Measurements from ENCODE around the gene ANP32B.
"Not testable (repeated sequence)": the region's sequence is repeated elsewhere in the genome, so short reads cannot be mapped to it uniquely, and the experiment has no call there.

ANP32B gene

DNA sequence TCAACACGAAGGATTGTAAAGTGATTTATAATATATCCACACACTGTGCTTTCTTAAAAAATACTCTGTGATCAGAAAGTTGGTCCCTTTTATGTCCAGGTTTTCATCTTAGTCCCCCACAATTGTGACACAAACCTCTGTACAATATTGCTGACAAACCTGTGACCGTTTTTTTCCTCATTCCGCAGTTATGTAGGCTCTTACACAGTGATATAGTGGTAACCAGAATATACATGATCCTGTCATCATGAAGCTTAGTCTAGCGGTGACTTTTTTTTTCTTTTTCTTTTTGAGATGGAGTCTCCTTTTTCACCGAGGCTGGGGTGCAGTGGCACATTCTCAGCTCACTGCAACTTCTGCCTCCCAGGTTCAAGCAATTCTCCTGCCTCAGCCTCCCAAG lies 8.7 kb downstream of the ANP32B start:
- DNase-seq (ENCODE audit: low spot score) (no peak), FAIRE-seq (no peak)

DNA sequence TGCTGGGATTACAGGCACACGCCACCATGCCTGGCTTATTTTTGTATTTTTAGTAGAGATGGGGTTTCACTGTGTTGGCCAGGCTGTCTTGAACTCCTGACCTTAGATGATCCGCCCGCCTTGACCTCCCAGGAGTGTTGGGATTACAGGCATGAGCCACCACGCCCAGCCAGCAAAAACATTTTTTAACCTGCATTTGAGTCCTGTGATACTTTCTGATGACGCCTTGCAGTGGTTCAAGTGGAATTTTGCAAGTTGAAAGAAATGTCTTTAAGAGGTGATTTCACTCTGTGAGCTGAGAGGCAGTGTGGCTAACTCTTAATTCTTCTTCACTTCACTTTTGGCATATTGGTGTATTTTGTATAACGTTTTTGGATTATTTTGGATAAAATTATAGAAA lies 9.1 kb downstream of the ANP32B start:
- FAIRE-seq: no peak
- DNase-seq (ENCODE audit: low spot score): no peak

DNA sequence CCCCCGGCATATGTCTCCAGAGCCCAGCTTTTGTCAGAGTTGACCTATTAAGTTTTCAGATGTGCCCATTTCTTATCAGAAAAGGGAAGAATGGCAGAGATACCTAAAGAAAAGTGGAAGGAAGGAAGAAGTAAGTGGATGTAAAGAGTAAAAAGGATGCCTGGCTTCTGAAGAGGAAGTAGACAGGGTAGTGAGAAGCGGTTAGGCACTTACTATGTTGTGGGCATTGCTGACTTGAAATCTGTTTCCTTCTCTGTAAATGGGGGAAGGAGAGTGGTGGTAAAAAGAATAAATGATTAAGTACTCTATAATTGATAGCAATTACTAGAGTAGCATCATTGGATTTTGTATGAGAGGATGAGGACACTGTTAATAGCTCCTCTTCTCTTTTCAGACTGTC lies 9.9 kb downstream of the ANP32B start:
- FAIRE-seq: no peak

DNA sequence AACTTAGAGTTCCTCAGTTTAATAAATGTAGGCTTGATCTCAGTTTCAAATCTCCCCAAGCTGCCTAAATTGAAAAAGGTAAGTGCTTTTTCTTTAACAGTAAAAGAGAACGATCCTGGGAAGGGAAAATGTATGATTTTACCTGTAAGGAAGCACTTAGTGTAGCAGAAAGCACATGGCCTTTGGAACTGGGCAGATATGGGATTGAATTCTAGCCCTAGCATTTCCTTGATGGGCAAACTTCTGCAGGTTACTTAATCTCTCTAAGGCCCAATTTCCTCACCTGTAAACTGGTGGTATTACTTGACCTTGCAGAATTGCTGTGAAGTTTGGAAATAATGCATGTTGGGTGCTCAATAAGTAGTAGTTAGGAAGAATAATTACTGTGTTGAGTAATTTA lies 11.6 kb downstream of the ANP32B start:
- FAIRE-seq: no peak
- no peak for DNase-seq (ENCODE audit: low spot score)

More for the DNA sequence above, 9.9 kb downstream of the ANP32B start:
- no peak for DNase-seq (ENCODE audit: low spot score)

DNA sequence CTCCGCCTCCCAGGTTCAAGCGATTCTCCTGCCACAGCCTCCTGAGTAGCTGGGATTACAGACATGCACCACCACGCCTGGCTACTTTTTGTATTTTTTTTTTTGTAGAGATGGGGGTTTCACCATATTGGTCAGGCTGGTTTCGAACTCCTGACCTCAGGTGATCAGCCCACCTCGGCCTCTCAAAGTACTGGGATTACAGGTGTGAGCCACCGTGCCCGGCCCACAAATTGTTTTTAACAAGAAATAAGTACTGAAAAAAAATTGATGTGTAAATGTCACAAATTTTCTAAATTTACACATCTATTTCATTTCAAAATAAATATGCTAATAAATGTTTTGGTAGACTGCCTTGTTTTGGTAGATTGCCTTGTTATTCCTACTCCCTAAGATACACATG lies 13.5 kb downstream of the ANP32B start:
- not testable (repeated sequence) for DNase-seq (ENCODE audit: low spot score); FAIRE-seq

DNA sequence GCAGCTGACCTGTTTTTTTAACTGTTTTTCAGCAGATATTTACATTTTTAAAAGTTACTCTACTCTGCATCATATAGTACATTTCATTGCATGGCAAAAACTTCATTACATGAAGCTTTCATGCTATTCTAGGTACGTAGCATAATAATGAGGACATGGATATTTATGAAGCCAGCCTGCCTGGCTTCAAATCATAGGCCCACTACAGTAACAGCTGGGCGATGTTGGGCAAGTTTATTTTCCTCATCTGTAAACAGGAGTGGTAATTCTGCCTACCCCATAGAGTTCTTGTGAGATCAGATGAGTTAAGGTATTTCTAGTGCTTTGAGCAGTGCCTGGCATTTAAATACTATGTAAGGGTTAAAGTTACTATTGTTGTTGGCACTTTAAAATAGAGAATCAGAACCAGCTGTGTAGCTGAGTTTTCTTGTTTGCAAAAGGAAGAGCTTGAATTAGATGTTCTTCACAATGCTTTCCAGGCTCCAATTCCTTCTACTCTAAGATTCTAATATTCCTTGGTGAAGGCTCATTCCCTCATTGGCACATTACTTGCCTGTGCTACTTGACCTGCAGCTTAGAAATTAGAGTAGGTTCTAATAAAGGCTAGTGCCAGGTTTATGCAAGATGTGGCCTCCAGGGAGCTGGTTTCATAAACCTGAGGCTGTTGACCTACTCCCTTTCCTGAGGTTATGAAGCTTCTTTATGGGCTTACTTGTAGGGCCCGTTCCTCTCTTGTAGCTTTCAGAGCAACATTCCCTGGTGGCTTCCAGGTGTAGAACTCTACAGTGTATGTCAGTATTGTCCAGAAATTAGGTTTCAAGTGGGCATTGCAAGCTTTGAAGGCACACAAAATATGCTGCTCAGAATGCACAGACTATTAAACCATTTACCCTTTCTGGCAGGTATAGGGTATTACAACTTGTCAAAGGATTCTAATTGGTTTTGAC lies 14.5 kb downstream of the ANP32B start:
- DNase-seq (ENCODE audit: low spot score) (no peak), FAIRE-seq (no peak)

DNA sequence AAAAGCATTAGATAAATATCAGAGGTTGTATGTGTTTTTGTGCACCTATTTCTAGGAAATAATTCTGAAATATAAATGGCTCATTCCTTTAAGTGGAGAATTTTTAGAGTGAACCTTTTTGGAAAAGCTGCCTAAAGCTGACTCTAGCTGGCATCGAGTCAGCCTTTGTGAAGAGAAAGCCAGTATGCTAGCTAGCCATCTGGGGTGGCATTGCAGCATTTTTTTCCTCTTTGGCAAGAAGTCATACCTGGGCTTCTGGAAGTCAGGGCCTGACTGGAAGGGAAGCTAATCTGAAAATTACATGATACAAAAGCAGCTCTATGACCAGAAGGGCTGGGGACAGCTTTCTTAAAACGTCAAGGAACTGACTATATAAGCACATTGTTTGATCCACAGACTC lies 19.7 kb downstream of the ANP32B start:
- DNase-seq (ENCODE audit: low spot score) (no peak), FAIRE-seq (no peak)

DNA sequence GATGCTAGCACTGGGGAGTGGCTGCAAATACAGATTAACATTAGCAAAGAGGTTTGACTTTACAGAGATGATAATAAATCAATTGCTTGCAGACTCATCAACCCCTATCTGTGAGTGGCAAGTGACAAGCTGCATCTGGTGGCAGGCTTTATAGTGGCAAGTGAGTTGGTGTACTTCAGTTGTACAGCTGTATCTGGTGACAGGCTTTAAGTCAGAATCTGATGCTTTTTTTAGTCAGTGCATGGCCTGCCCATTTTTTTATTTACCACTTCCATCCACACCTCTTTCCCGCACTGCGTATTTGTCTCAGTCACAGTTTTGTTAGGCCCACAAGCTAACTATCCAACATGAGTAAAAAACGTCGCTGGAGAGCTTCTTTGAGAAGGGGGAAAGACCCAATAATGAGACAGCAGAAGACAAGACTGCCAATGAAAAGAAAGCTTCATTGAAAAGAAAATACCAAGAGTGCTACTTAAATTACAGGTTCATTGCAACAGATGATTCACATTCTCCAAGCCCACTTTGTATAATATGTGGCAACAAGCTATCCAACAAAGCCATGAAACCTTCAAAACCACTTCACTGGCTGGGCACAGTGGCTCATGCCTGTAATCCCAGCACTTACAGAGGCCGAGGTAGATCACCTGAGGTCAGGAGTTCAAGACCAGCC lies 23.1 kb downstream of the ANP32B start:
- FAIRE-seq: no peak
- no peak for DNase-seq (ENCODE audit: low spot score)

DNA sequence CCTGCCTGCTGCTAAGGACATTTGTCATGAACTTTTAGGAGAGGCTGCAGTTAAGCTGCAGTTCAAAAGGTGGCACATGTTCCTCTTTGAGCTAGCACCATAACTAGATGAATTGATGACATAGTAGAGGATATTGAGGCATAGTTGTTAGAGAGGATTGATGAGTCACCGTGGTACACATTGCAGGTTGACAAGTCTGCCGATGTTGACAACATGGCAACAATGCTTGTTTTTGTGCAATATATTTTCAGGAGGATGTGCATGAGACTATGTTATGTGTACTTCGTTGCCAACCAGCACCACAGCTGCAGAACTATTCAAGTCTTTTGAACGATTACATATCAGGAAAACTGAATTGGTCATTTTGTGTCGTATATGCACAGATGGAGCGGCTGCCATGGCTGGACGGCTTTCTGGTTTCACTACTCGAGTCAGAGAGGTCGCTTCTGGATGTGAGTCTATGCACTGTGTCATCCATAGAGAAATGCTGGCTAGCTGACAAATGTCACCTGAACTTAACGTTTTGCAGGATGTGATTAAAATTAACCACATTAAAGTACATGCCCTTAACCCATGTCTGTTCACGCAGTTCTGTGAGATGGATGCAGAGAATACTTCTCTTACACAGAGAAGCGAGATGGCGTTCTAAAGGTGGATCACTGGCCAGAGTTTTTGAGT lies 24.2 kb downstream of the ANP32B start:
- DNase-seq (ENCODE audit: low spot score) (no peak), FAIRE-seq (no peak)

DNA sequence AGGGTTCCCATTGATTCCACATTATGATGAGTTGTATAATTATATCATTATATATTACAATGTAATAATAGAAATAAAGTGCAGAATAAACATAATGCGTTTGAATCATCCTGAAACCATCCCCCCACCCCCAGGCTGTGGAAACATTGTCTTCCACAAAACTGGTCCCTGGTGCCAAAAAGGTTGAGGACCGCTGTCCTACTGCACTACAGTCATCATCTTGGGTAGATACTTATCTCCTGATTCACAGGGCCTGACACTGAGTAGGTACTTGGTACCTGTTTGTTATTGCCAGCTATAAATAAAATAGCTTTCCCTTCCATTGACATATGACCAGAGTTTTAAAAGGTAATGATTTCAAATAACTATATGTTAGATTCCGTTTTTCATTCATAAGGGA lies 25.6 kb downstream of the ANP32B start:
- DNase-seq (ENCODE audit: low spot score): no peak
- FAIRE-seq: no peak

DNA sequence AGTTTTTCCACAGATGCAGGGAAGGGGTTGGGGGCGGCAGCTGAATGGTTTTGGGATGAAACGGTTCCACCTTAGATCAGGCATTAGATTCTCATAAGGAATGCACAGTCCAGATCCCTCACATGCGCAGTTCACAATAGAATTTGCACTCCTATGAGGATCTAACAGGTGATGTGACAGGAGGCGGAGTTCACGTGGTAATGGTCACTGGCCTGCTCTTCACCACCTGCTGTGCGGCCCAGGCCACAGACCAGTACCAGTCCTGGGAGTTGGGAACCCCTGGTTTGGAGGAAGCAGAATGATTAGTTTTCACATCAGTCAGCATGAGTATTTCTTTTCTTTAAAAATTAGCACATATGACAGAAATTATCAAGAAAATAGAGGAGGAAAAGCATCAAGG lies 26.3 kb downstream of the ANP32B start:
- FAIRE-seq (no peak), DNase-seq (ENCODE audit: low spot score) (no peak)

DNA sequence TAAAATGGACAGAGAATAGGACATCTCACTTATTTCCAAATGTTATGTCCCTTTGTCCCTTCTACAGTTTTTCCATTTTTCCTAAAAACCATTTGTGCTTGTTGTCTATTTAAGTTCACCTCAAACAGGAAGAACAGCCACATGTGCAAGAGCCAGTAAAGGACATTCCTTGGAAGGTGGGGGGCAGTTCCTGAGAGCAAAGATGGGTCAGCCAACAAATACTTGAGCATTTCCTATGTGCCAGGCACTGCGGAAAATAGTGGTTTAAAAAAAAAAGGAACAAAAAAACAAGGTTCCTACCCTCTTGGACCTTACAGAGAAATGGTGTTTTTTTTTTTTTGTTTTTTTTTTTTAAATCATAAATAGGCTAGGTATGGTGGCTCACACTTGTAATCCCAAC lies 26.8 kb downstream of the ANP32B start:
- no peak for FAIRE-seq
- DNase-seq (ENCODE audit: low spot score): no peak

DNA sequence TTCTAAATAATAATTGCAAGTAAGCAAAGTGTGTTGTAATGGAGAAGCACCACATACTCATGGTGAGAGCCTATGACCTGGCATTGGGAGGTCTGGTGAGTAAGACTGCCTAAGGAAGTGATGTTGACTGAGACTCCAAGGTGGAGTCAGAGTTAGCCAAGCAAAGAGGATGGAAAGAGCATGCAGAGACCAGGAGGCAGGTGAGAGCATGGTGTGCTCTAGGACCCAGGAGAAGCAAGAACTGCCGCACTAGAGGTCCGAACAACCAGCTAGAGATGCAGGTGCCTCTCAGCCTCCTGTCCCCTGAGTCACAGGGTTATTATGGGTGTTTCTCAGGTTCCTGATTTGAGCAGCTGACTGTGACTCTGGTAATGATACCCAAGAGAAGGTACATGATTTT lies 27.3 kb downstream of the ANP32B start:
- DNase-seq (ENCODE audit: low spot score): peak; percentile 15
- no peak for FAIRE-seq

DNA sequence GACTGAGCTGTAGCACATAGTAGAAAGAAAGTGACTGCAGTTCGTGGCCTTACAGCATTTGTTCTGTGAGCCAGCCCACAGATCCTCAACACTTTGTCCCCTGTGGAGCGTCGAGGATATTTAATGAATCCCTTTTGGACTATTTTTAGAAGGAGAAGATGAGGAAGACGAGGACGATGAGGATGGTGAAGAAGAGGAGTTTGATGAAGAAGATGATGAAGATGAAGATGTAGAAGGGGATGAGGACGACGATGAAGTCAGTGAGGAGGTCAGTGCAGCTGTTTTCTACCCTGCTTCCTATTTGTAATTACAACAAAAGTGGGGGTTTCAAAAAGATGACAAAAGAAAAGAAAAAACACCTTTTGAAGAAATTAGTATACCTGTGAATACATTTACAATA lies 28.0 kb downstream of the ANP32B start:
- FAIRE-seq: no peak
- DNase-seq (ENCODE audit: low spot score): no peak

DNA sequence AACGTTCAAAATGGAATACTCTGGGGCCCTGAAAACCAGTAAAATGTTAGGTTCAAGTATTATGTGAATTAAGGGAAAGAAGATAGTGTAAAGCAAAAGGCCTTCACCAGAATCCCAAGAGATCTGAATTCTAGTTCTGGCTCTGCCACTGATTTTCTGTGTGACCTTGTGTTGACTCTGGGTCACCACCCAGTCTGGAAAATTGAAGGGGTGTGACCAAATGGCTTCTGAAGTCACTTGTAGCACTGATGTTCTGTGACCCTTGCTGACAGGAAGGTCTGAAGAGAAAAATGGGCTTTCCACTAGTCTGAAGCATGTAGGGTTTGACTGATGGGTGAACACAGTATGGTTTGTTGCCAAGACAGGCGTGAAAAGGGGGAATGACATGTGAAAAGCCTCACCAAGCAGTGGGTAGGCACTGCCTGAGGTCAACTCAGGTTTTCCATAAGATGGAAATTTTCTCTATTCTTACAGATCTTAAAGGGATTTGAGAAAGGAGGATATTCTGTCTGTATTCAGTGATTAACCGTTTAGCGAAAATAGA lies 33.1 kb downstream of the ANP32B start:
- DNase-seq (ENCODE audit: low spot score) (no peak), FAIRE-seq (no peak)

DNA sequence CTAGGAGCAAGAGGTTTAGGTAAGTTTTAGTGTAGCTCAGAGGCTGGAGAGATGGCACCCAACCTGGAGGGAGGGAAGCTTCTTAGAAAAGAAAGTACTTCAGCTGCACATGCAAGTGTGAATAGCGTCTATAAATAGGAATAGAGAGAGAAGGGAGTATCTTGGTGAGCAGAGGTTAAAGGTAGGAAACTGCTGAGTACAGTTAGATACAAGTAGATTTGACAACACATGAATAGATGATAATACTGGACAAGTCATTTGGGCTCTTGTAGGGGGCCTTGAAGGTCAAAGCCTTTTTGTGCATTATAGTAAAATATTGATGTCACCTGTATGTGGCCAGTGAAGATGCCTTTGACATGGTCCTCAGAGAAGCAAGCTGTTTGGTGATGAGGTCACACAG lies 34.2 kb downstream of the ANP32B start:
- FAIRE-seq (no peak), DNase-seq (ENCODE audit: low spot score) (no peak)

DNA sequence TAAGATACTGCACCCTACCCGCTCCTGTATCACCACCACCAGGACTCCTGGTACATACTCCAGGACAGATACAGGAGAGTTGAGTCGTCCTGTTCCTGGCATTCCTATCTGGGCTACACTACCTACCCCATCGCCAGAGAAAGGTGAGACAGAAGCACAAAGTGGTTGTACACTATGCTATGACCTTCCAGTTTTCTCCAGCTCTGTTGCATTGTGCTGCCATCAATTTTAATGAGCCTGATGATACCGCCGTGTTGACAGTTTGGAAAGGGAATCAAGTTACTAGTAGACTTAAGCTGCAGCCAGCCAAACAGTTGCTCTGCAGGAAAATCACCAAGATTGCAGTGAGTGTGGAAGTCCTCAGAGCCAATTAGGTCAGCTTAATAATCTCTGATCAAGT lies 35.2 kb downstream of the ANP32B start:
- no peak for FAIRE-seq
- DNase-seq (ENCODE audit: low spot score): no peak

DNA sequence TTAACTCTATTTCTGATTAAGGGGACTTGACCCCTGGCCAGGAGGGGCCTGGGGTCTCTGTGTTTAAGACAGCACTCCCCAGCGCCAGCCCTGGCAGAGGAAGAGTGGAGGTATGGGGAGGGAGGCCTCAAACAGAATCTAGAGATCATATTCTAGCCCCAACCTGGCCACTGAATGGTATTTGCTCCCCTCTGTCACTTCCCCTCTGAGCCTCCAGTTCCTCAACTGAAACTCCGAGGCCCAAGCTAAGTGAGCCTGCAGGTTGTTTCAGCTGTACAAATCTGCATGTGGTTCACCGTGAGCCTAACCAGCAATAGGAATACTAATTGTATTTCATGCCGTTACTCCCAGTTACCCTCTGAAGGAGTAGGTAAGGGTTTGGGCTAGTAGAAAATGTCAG lies 36.0 kb downstream of the ANP32B start:
- no peak for DNase-seq (ENCODE audit: low spot score)
- no peak for FAIRE-seq

DNA sequence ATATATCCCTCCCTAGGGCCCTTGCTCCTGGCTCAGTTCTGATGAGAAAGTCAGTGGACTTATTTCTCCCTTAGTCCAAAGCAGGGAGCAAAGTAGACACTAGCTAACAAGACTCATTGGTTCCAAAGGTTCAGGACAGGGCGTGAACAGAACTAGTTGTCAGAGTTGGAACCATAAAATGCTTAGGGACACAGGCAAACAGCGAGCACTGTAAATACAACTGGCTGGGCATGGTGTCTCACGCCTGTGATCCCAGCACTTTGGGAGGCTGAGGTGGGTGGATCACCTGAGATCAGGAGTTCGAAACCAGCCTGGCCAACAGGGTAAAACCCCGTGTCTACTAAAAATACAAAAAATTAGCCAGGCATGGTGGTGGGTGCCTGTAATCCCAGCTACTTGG lies 36.7 kb downstream of the ANP32B start:
- FAIRE-seq; DNase-seq (ENCODE audit: low spot score): not testable (repeated sequence)

DNA sequence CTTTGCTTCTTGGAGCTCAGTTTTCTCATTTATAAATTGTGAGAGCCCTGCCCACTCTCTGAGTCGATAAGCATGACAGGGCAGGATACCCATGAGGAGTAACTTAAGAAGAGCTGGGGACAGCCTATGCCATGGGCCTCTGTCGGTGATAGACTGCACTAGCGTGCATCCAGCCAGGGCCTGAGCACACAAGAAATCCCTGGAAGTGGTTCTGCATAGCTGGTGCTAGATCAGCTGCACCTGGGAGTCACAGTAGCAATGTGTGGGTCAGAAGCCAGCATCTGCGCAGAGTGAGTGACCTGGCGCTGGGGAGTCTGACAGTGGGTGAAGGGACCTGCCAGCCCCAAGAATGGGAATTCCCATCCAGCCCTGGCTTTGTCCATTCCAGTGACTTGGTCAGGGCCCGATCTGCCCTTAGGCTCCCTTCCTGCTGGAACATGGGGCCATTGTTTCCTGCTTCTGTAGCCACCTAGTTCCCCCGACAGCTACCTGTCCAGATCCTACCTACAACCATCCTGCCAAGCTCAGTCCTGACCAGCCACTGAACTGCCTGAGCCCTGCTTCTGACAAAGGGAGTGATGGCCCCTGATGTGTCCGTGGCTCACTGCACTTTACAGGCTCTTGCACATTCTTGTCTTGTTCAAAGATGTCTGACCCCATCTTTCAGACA lies 37.5 kb downstream of the ANP32B start:
- FAIRE-seq (no peak), DNase-seq (ENCODE audit: low spot score) (no peak)

DNA sequence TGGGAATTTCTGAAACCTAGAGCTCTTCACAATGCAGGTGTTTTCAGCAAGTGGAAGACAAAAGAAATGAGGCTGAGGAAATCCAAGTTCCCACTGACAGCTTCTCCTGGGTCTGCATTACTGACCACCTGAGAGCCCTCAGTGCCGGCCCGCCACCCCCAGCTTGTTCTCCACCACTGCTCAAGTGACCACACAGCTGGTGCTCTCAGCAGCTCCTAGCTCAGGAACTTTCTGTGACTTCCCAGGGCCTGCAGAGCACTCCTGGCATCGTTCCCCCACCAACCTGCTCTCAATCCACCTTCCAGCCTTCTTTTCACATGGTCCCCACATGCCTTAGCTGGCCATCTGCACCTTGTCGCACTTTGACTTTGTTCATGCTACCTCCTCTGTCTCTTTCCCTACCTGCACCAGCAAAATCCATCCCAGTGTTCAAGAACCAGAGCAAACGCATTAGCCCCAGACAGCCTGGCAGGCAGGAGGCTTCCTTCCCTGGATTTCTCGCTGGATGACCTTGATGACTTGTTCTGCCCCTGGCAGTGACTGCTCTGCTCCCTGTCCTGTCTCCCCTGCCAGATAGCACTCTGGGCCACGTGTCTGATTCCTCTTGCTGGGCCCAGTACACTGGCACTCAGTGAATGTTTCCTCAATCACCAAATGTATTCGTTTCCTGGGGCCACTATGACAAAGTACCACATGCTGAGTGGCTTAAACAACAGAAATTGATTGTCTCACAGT lies 38.3 kb downstream of the ANP32B start:
- FAIRE-seq: no peak
- no peak for DNase-seq (ENCODE audit: low spot score)

Data from urothelium cell line (cell line).